Panc1 (cell line): Measurements from ENCODE around the gene CADM4.

Experiments
- CTCF ChIP-seq: fragments of 450-650 bp; IDR thresholded peaks from 2 replicates; pipeline ENCODE4 v1.5.1; 2017; ENCODE audit warnings: mild to moderate bottlenecking
- REST ChIP-seq, 2 experiments: IDR thresholded peaks; 2 replicates each; pipeline ENCODE4 v1.6.1; 2011 to 2012; ENCODE audit warnings: low read depth in 2 of 2, control low read depth in 1 of 2, low read length in 1 of 2, mild to moderate bottlenecking in 1 of 2, moderate library complexity in 1 of 2; ENCODE audit not compliant: insufficient read depth in 1 of 2
- SIN3A ChIP-seq: IDR thresholded peaks from 2 replicates; pipeline ENCODE4 v1.6.1; 2012; ENCODE audit warnings: low read depth, mild to moderate bottlenecking, low read length, moderate library complexity, borderline replicate concordance; ENCODE audit not compliant: insufficient read depth
- TCF7L2 ChIP-seq: IDR thresholded peaks from 2 replicates; pipeline ENCODE4 v1.6.1; 2011; ENCODE audit warnings: mild to moderate bottlenecking, low read depth, low read length, inconsistent platforms

- TF ChIP-seq TCF7L2 (no peak), CTCF (no peak), REST (IDR thresholded peaks at IDR 0.05; ENCODE audit: insufficient read depth in 1 of 2, low read depth in 2 of 2, low read length in 1 of 2) (no peak), SIN3A (no peak)
Measured at GRCh38 chr19:43674183-43674582, 34.5 kb upstream of the CADM4 start.
